ENCODE results near the gene ASCL2.
"Not testable (repeated sequence)": the region's sequence is repeated elsewhere in the genome, so short reads cannot be mapped to it uniquely, and the experiment has no call there.

The ASCL2 gene

DNA sequence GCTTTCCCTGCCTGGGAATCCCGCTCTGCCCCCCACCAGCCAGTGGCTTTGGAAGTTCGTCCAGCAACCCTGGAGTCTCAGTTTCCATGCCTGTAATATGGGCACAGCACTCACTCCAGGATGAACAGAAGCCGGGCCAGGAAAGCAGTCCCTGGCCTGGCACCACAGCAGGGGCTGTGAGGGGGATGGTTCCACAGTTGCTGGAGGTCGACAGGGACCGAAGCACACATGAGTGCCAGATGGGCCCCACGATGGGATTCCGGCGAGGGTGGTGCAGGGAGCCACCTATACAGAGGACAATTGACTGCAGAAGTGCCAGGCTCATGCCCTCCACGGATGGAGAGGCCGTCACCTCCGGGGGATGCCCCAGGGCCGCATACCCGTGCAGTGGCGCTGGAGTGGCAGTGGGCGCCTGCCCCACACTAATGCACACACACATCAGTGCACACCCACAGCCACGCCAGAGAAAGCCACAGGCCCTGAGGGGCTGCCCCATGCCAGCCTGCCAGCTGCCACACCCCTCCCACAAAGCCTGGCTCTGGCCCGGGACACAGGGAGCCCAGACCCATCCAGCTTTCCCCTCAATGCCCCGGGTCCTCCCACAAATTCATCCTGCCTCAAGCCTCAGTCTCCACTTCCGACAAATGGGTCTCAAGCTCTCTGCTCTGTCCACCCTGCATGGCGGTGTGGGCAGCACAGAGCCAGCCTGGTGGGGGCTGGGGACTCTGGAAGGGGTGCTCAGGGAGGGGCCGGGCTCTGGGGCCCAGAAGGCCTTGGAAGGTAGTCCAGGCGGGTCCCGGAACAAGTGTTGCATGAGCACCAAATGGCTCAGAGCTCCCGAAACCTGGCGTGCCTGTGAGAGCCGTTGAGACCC is 9.7 kb downstream of the ASCL2 start:
- no peak for DNase-seq (ENCODE audit: low read depth)

DNA sequence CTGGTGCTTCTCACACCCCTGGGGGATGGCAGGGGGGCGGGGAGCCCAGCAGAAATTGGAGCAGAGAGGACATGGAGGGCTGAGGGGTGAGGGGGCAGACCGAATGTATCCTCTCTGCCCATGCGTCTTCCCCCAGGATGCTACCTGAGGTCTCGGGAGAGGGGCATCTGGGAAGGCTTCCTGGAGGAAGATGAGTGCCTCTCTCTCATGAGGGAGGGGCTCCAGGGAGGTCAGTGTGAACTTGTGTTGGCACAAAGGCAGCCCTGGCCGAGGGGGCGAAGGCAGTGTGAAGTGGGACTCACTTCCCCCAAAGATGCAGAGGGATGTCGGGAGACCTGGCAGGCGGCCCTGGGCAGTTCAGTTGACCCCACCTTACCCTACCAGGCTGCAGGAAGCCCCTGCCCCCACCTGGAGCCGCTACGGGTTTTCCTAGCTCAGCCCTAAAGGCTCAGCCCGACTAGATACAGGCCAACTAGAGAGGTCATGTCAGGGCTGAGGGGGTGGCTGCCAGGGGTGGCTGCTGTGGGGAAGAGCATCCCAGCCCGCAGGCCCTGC is 10.4 kb downstream of the ASCL2 start:
- DNase-seq (ENCODE audit: low read depth): no peak

DNA sequence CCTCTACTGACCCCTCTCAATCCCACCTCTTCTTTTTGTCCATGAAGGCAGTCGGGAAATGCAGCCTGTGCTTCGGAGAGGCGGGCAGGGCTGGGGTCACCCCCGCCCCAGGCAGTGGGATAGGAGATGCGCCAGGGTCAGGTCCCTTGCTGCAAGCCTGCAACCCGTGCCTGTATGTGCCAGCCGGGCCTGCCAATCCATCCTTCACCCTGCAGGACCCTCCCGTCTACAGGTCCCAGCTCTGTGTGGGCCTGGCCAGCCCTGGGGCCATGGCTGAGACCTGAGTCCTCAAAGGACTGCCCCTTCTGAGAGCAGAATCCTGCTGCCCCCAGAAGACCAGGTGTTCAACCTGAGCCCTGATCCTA is 10.9 kb downstream of the ASCL2 start:
- no peak for DNase-seq (ENCODE audit: low read depth)

DNA sequence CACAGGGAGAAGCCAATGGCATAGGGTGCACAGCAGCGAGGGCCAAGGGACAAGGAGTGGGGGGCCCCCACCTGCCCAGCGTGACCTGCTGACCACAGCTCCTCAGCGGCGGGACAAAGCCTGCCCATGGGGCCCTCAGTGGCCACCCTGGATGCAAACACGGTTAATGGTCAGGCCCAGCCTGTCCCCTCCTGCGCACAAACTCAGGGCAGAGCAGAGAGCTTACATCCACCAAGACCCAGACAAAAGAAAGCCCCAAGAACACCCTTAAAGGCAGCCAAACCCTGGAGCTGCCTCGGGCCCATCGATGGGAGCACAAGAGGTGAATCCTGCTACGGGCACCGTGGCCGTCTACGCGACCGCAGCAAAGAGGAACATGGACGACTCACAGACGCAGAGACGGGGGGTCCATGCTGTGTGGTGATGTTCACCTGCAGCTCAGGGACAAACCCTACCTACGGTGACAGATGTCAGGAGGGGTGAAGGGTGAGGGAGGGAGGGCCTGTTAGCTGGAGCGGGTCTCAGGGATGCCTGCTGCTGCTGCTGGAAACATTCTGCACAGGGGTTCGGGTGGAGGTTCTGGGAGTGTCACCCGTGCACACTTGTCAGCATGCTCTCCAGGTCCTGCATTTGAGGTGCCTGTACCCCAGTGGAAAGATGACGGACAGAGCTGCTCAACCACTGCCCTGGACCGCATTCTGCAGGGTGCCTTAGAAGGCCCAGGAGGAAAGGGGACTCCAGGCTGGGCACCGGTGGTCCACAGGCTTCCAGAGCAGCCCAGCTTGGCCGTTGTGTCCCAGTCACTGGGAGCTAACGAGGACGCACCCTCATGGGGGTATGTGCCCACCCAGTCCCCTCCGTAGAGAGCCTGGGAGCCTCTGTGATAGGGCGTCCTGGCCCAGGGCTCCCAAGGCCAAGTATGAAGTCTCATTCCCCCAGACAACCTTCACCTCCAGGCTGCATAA is 11.6 kb downstream of the ASCL2 start:
- DNase-seq (ENCODE audit: low read depth): no peak

DNA sequence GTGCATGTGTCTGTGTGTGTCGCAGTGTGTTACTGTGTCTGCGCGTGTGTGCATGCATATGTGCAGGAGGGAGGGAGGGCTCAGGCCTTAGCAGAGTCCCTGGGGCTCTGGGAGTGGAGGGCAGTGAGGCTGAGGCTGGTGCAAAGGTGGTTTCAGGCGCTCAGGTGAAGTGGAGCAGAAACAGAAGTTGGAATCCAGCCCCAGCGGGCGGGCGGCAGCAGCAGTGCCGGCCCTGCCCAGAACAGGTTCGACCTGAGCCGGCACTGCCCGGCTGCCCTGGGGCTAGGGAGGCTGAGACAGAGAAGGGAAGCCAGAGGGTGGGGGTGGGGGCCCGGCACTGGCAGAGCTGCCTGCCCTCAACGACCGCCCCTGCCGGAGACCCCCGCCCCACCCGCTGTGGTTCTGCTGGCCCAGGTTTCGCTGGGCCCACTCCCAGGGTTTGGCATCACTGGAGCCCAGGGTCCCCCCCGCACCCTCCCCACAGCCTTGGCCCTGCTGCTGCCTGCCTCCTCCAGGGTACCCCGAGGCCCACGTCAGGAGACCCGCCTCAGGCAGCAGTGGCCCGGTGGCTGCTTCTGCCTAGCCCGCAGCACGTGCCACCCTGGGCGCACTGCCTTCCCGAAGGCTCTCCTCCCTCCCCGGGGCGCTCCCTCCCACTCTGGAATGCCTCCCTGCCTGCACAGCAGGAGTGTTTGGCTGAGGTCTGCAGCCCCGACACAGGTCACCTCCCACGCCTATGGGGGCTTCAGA is 13.3 kb downstream of the ASCL2 start:
- DNase-seq (ENCODE audit: low read depth): no peak

DNA sequence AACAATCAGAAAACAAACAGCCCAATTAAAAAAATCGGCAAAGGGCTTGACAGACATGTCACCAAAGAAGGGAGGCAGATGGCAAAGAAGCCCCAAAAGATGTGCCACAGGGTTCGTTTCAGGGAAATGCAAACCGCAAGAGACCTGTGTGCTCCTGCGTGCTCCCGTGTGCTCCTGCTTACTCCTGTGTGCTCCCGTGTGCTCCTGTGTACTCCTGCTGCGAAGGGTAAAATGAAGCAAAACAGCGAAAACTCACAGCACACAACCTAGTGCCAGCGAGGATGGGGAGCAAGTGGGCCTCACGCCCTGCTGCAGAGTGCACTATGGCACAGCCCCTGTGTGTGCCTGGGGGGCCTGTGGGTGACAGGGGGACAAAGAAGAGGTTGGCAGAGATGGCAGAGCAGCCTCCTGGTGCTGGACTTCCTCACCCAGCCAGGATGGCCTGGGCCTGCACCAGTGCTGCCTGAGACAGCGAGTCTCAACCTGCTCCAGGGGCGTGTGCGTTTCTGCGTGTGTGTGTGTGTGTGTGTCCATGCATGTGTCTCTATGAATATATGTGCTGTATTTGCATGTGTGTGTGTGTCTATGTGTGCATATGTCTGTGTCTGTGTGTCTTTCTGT is 14.0 kb downstream of the ASCL2 start:
- no peak for DNase-seq (ENCODE audit: low read depth)

DNA sequence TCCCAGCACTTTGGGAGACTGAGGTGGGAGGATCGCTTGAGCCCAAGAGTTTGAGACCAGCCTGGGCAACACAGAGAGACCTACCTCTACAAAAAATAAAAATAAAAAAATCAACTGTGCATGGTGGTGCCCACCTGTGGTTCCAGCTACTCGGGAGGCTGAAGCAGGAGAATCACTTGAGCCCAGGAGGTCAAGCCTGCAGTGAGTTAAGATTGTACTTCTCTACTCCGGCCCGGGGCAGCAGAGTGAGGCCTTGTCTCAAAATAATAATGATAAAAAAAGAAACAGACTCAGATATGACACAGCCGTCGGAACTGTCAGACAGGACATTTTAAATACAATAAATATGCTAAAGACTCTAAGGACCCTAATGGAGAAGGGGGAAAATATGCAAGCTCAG is 18.4 kb downstream of the ASCL2 start:
- no peak for DNase-seq (ENCODE audit: low read depth)

DNA sequence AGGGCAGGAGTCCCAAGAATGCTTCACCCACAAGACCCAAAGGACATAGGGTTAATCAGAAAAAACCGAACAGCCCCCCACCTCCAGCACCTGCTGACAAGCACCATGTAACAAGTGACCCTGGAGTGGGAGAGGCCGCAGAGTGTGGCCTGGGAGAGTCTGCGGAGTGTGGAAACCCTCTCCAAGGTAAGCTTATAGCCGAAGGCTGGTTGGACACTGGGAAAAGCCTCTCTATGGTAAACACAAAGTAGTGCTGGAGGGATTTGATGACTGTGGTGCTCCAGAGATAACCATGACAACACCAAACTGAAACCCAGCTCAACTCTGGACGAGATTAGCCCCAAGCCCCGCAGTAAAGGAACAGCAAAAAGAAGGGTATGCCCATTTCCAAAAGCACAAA is 19.2 kb downstream of the ASCL2 start:
- no peak for DNase-seq (ENCODE audit: low read depth)

DNA sequence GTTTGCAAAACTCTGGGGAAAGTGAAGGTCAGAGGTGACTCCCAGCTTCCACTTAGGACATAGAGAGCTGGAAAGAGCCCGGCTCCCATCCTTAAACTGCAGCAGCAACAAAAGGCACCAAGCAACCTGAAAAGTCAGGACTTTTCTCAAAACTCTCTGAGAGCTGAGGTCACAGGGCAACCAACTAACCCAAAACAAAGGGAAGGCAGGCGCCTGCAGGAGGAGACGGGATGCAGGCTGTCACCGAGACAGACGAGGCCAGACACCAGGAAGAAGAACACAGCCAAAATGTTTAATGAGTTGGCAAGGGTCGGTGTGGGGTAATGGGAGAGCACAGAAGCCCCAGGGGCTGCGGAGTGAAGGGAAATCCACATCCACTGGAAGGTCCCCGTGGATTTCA is 19.9 kb downstream of the ASCL2 start:
- DNase-seq (ENCODE audit: low read depth): no peak

DNA sequence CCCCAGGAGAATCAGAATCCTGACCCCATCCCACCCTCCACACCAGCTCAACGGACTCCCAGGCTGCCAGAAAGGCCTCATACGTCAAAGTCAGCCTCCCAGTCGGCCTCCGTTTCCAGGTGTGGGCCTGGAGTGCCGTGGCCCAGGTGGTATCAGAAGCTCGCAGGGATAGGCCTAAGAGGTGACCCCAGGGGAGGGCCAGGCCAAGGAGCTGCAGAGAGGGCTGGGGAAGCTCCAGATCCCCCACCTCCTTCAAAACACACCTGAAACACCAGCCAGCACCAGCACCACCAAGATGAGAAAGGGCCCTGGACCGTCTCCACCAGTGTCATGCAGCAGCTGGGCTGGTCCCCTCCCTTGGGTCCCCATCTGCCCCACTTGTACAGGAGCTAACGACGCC is 20.3 kb downstream of the ASCL2 start:
- no peak for DNase-seq (ENCODE audit: low read depth)

DNA sequence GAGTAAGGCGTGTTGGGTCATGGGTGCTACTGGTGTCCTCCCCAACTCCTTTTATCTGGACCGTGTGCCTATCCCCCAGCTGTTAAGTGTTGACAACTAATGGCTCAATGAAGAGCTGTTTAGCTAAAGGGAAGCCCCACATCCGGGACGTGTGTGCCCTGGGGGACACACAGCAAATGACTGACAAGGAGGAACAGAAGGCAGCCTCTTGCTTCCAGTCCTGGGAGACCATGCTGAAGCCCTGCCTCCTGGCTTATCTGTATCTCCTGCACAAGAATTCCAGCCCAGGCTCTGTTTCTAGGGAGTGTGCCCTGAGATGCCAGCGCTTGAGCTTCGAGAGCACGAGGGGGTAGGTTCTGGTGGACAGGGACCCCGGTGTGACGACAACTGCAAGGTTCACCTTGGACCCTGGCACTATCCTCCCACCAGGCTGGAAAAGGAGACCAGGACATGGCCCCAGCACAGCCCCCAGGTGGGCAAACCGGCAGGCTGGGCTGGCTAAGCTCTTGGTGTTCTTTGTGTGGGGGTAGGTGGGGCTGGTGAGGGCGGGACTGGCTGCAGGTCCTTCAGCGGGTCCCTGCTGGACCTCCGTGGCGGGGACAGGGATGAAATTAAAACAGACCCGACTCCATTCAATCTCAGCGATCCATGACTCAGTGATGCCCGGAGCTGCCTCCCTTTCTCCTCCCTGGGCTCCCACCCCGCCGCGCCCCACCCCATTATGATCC is 21.0 kb downstream of the ASCL2 start:
- no peak for DNase-seq (ENCODE audit: low read depth)

DNA sequence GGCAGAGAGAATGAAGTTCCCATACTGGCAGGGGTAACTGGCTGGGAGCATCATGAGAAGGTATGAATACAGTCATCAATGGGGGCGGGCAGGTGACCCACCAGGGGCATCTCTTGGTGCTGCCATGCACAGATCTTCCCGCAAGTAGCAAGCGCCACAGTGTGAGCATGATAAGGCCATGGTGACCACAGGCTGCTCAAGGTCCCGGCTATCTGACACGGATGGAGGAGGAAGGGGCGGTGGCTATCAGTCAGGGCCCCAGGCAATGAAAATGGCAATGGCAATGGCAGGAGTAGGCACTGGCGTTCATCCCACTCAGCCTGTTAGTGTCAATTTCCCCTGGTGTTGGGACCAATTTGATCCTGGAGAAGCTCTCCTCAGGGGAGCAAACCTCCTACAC is 21.6 kb downstream of the ASCL2 start:
- DNase-seq (ENCODE audit: low read depth): no peak

DNA sequence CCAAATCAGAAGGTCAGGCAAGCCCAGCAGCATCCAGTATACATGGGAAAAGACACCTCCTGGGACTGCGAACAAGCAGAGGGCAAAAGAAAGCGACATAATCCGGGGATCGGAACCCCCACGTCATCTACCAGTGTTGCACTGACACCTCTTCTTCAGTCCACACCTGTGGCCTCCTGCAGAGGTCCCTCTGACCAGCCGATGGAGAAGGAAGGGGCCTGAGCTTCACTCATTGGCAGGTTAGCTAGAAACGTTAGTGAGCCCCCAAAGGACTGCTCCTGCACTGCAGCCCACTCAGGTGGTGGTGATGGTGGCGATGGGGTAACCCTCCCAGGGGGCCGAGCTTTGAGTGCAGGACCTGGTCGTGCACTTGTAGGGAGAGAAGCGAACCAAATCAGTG is 22.1 kb downstream of the ASCL2 start:
- no peak for DNase-seq (ENCODE audit: low read depth)

DNA sequence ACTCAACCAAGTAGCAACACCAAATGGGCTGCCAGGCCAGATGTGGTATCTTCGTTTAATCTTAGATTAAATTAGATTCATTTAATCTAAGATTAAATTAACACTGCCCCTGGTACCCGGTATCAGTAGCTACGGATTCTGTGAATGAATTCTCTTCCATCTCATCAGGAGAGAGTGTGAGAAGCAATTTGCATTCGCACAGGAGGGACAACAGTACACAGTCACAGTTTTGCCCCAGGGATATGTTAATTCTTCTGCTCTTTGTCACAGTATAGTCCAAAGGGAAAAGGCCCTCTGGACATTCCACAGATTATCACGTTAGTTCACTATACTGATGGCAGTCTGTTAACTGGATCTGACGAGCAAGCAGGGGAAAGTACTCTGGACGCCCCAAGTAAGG is 22.9 kb downstream of the ASCL2 start:
- no peak for DNase-seq (ENCODE audit: low read depth)

DNA sequence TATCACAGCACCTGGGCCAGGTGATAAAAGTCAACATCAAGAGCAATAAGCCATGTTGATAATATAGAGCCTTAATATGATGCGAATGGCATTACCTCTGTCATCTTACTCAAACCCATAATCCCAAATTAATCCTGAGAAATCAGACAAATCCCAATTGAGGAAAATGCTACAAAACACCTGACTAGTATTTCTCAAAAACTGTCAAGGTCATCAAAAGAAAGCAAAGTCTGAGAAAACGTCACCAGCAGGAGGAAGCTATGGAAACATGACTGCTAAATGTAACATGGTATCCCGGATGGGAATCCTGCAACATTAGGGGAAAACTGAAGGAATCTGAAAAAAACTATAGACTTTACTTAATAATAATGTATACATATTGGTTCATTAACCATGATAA is 29.6 kb downstream of the ASCL2 start:
- no peak for DNase-seq (ENCODE audit: low read depth)

DNA sequence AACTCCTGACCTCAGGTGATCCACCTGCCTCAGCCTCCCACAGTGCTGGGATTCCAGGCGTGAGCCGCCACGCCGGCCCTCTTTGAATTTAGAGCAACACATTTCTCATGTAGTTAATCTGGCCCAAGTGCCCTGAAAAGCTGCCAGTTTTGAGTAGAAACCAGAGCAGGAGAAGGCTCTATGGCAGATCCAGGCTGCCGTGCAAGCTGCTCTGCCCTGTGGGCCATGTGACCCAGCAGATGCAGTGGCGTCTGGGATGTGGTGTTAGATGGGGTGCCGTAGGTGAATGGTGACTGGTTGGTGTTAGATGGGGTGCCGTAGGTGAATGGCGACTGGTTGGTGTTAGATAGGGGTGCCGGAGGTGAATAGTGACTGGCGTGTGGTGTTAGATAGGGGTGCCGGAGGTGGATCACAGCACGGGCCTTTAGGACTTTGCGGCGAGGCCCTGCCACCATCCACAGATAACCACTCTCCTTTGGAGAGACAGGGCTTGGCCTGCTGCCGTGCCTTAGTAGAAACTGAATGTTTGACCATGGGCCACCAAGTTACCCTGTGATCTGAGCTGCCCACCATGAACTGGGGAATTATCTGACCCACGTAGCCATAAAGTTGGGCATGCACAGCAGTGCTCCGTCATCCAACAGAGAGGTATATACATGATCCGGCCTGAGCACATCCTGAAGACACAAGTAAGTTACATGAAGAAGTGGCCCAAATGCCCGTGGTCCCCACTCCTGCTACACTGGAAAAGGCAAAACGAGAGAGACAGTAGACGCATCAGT is 32.7 kb downstream of the ASCL2 start:
- DNase-seq (ENCODE audit: low read depth): no peak

DNA sequence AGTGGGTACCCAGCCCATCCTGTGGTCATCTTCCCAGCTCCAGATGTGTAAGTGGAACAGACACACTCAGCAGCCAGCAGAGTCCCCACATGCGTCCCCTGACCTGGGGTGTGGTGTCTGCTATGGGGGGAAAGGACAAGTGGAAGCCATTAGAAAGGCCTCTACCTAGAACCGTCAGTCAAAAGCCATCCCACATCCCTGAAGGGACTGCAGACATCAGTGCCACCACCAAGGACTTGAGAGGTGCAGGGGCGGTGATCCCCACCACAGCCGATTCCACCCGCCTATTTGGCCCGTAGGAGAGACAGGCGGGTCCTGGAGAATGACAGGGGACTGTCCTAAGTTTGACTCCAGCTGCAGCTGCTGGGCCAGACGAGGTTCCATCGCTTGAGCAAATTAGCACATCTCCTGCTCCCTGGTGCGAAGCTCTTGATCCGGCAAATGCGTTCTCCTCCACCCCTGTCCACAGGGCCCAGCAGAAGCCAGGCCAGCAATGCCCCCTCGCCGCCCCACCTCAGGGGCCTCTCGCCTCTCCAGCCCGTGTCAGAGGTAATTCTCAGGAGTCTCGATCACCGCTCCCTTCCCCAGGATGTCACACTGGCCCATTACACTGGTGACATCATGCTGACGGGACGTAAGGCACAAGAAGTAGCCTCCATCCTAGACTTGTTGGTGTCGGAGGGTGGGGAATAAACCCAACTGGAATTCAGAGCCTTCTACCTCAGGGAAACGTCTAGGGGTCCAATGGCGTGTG is 33.8 kb downstream of the ASCL2 start:
- not testable (repeated sequence) for DNase-seq (ENCODE audit: low read depth)

DNA sequence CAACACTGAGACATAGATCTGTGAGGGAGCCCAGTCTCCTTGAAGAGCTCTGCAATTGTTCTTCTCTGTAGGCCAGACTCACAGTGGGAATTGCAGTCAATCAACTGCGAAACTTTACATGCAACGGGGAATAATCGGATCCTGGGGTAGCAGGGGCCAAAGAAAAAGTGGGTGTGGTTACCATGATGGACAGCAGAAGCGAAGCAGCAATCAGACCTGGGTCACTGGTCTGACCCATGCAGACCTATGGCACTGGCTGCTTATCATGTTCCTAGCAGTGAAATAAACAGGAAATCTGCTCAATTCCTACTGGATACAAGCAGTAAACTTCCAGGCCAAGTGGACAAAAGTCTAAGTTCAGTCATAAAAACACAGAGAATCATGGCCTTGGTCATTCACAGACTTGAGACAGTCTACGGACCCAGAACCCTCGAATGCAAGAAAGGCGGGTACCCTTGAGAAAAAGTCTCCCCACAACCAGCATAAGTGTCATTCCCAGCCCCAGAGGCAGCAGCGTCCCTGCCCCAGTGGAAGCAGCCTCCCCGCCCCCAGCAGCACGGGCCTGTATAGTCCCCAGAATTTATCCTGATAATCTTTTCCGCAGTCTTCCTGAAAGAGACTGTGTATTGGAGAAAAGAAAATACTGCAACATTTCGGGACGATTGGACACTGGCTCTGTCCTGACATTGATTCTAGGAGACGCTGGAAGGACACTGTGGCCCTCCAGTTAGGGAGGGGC is 34.6 kb downstream of the ASCL2 start:
- DNase-seq (ENCODE audit: low read depth): no peak

DNA sequence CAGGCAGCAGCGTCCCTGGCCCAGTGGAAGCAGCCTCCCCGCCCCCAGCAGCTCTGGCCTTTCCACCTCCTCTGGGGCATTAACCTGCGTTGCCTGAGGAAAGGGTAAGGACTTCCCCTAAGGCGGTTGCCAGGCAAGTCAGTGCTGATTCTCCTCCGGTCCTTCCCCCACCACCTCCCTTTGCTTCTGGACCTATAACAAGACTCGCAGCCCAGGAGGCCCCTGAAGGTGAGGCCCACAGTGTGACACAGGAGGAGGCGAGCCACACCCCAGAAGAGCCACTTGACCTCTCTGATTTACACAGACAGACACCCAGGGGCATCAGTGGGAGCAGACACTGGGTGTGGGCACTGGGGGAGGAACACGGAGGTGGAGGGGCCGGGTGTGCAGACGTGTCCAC is 35.4 kb downstream of the ASCL2 start:
- no peak for DNase-seq (ENCODE audit: low read depth)

Measured in T follicular helper cell (primary cell).